HepG2 (cell line): Measurements from ENCODE around the gene CCT3. TPM values are rescaled to one million over a fixed set of nuclear protein-coding genes. Genes with fewer than 3 reads are reported as not detected.

Experiments
- ARID3A ChIP-seq: IDR thresholded peaks from 2 replicates; pipeline ENCODE4 v1.6.1; 2012; ENCODE audit warnings: low read depth, low read length, improper control_type of control experiment
- CTCF ChIP-seq: sonication (generic); formaldehyde crosslinking; IDR thresholded peaks from 2 replicates; pipeline ENCODE4 v1.5.0; 2020; ENCODE audit warnings: mild to moderate bottlenecking, missing genetic modification reagents, moderate library complexity
- EED ChIP-seq: sonication (generic); formaldehyde crosslinking; IDR thresholded peaks from 2 replicates; pipeline ENCODE4 v1.5.0; 2020; ENCODE audit warnings: mild to moderate bottlenecking, missing genetic modification reagents
- ELF3 ChIP-seq: IDR thresholded peaks from 2 replicates; pipeline ENCODE4 v1.6.1; 2016; ENCODE audit warnings: missing genetic modification reagents, missing compliant biosample characterization
- GABPB1 ChIP-seq: IDR thresholded peaks from 2 replicates; pipeline ENCODE4 v1.6.1; 2016; ENCODE audit warnings: mild to moderate bottlenecking, missing genetic modification reagents, moderate library complexity, missing compliant biosample characterization
- GFI1 ChIP-seq: sonication (generic); formaldehyde crosslinking; IDR thresholded peaks from 2 replicates; pipeline ENCODE4 v1.5.0; 2020; ENCODE audit warnings: missing genetic modification reagents, mild to moderate bottlenecking, borderline replicate concordance
- MIXL1 ChIP-seq: IDR thresholded peaks from 2 replicates; pipeline ENCODE4 v1.6.1; 2016
- NCOR1 ChIP-seq: fragments of 200-600 bp; sonication (generic); IDR thresholded peaks from 2 replicates; pipeline ENCODE4 v1.7.0; 2017; ENCODE audit warnings: antibody characterized with exemption, low read length, borderline replicate concordance
- NFYB ChIP-seq: sonication (generic); formaldehyde crosslinking; IDR thresholded peaks from 2 replicates; pipeline ENCODE4 v1.4.0; 2020; ENCODE audit warnings: missing genetic modification reagents
- POLR2AphosphoS5 ChIP-seq: IDR thresholded peaks from 2 replicates; pipeline ENCODE4 v1.6.1; 2012; ENCODE audit warnings: low read depth, low read length
- RFX5 ChIP-seq: IDR thresholded peaks from 2 replicates; pipeline ENCODE4 v1.6.1; 2011; ENCODE audit warnings: low read depth, low read length, improper control_type of control experiment
- SP5 ChIP-seq: IDR thresholded peaks from 2 replicates; pipeline ENCODE4 v1.6.1; 2016; ENCODE audit warnings: low read depth, borderline replicate concordance
- STAG1 ChIP-seq: sonication (generic); formaldehyde crosslinking; IDR thresholded peaks from 2 replicates; pipeline ENCODE4 v1.4.0; 2020; ENCODE audit warnings: missing genetic modification reagents
- TSC22D2 ChIP-seq: sonication (generic); formaldehyde crosslinking; IDR thresholded peaks from 2 replicates; pipeline ENCODE4 v1.5.1; 2020; ENCODE audit warnings: missing genetic modification reagents, mild to moderate bottlenecking, borderline replicate concordance
- ZBTB34 ChIP-seq: sonication (generic); formaldehyde crosslinking; IDR thresholded peaks from 2 replicates; pipeline ENCODE4 v1.8.0; 2022; ENCODE audit warnings: mild to moderate bottlenecking, missing genetic modification reagents
- ZBTB7A ChIP-seq: sonication (generic); formaldehyde crosslinking; IDR thresholded peaks from 2 replicates; pipeline ENCODE4 v1.8.0; 2022; ENCODE audit warnings: mild to moderate bottlenecking, missing genetic modification reagents
- ZEB1 ChIP-seq: IDR thresholded peaks from 2 replicates; pipeline ENCODE4 v1.6.1; 2012; ENCODE audit warnings: mild to moderate bottlenecking, low read depth, inconsistent platforms; ENCODE audit not compliant: insufficient replicate concordance
- ZNF205 ChIP-seq: IDR thresholded peaks from 2 replicates; pipeline ENCODE4 v1.6.1; 2018; ENCODE audit warnings: missing biosample characterization, missing genetic modification reagents
- ZNF510 ChIP-seq: sonication (generic); formaldehyde crosslinking; IDR thresholded peaks from 2 replicates; pipeline ENCODE4 v1.4.0; 2020; ENCODE audit warnings: low read depth, mild to moderate bottlenecking, missing genetic modification reagents
- polyA plus RNA-seq, 8 experiments: library from polyadenylated mRNA; depleted of rRNA in 3 of 8; stranded (reverse) in 7 of 8; unstranded in 1 of 8; fragments of >200 nt; fragmentation: Illumina TruSeq in 4 of 8; extraction: Trizol in 4 of 8; gene quantifications; 2 replicates each; pipeline versions ENCODE4 v1.2.1 to v1.2.3, GENCODE V29; 2011 to 2016; ENCODE audit warnings: low read depth in 4 of 8, missing spikeins in 1 of 8, mixed read lengths in 1 of 8; ENCODE audit not compliant: insufficient read depth in 1 of 8
- total RNA-seq, 5 experiments: library from RNA; depleted of rRNA; stranded (reverse); fragments of >200 nt; fragmentation: Illumina TruSeq; extraction: Trizol; gene quantifications; 2 replicates each; pipeline ENCODE4 v1.2.3, GENCODE V29; 2016; ENCODE audit warnings: low read depth in 1 of 5
- TF ChIP-seq, protein P1 (sequence below): sonication (generic); formaldehyde crosslinking; IDR thresholded peaks from 2 replicates; pipeline ENCODE4 v1.5.0; 2020; ENCODE audit warnings: missing genetic modification reagents
- TF ChIP-seq, protein P2 (sequence below): sonication (generic); formaldehyde crosslinking; IDR thresholded peaks from 2 replicates; pipeline ENCODE4 v1.5.1; 2020; ENCODE audit warnings: missing genetic modification reagents, mild to moderate bottlenecking, borderline replicate concordance

CCT3 gene
- total and polyA plus RNA-seq, 2 of the 13 experiments (the other 11 are each of a cell fraction or from before 2014, with no cell fraction given), result 319 to 615 TPM

DNA sequence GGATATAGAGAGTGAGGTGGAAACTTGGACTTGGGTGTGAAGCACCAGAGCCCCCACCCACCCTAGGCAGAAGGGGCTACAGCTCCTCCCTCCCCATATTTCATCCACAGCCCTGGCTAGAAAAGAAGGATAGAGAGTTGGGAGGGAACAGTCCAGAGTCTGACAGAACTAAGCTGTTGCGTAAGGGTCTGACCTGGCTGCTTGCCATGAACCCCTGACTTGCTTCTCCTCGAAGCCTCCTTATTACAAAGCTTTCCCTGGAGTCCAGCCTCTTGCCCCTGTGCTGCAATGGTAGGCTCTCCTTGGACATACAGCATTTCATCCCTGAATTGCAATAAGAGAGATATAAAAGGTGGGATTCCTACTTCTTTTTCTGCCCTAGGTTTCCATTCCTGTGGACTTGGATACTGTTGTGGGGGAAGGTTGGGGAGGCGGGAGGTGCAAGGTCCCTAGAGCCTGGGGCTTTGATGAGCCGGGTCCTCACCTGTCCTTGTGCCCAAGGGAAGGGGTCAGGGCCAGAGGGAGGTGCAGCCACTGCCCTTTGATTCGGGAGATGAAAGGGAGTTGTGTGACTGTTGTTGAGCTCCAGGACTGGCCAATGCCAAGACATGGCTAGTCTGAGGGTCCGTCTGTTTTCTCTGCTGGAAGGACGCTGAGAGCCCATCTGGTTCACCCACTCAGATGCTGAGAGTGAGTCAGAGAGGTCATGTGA lies 33.6 kb upstream of the CCT3 start (continued):
- TF ChIP-seq, protein P1, sequence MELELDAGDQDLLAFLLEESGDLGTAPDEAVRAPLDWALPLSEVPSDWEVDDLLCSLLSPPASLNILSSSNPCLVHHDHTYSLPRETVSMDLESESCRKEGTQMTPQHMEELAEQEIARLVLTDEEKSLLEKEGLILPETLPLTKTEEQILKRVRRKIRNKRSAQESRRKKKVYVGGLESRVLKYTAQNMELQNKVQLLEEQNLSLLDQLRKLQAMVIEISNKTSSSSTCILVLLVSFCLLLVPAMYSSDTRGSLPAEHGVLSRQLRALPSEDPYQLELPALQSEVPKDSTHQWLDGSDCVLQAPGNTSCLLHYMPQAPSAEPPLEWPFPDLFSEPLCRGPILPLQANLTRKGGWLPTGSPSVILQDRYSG (CRISPR knock-in tag), result no peak
- TF ChIP-seq GFI1 (CRISPR knock-in tag), result peak; percentile 74; the same call in 1 of the 2 replicates
- peak; percentile 83; the same call in 1 of the 2 replicates for TF ChIP-seq ZBTB34 (CRISPR knock-in tag)
- 0 out of 2 replicates have a peak, but pooled peaks have one; percentile 17 for TF ChIP-seq ZNF510 (CRISPR knock-in tag)
- peak; percentile 32 for TF ChIP-seq ZEB1
- peak; percentile 52; the same call in 1 of the 2 replicates for TF ChIP-seq POLR2AphosphoS5
- TF ChIP-seq ZNF205 (CRISPR knock-in tag), result peak; percentile 65; the same call in 1 of the 2 replicates
- peak; percentile 99 for TF ChIP-seq NCOR1
- peak; percentile 83 for TF ChIP-seq MIXL1 (CRISPR knock-in tag)
- peak; percentile 61 for TF ChIP-seq GABPB1 (CRISPR knock-in tag)
- peak; percentile 82 for TF ChIP-seq ZBTB7A (CRISPR knock-in tag)
- TF ChIP-seq NFYB (CRISPR knock-in tag), result peak; percentile 42; the same call in 1 of the 2 replicates
- TF ChIP-seq CTCF (CRISPR knock-in tag), result peak; percentile 25; the same call in 1 of the 2 replicates
- TF ChIP-seq, protein P2, sequence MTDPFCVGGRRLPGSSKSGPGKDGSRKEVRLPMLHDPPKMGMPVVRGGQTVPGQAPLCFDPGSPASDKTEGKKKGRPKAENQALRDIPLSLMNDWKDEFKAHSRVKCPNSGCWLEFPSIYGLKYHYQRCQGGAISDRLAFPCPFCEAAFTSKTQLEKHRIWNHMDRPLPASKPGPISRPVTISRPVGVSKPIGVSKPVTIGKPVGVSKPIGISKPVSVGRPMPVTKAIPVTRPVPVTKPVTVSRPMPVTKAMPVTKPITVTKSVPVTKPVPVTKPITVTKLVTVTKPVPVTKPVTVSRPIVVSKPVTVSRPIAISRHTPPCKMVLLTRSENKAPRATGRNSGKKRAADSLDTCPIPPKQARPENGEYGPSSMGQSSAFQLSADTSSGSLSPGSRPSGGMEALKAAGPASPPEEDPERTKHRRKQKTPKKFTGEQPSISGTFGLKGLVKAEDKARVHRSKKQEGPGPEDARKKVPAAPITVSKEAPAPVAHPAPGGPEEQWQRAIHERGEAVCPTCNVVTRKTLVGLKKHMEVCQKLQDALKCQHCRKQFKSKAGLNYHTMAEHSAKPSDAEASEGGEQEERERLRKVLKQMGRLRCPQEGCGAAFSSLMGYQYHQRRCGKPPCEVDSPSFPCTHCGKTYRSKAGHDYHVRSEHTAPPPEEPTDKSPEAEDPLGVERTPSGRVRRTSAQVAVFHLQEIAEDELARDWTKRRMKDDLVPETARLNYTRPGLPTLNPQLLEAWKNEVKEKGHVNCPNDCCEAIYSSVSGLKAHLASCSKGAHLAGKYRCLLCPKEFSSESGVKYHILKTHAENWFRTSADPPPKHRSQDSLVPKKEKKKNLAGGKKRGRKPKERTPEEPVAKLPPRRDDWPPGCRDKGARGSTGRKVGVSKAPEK (CRISPR knock-in tag), result 0 out of 2 replicates have a peak, but pooled peaks have one; percentile 23
- TF ChIP-seq STAG1, result peak; percentile 8; the same call in 1 of the 2 replicates
- TF ChIP-seq EED (CRISPR knock-in tag), result no peak
- peak; percentile 33; the same call in 1 of the 2 replicates for TF ChIP-seq RFX5
- peak; percentile 73; the same call in 1 of the 2 replicates for TF ChIP-seq TSC22D2
- TF ChIP-seq ARID3A, result no peak; the same call in none of the 2 replicates
- peak; percentile 78 for TF ChIP-seq ELF3 (CRISPR knock-in tag)
- TF ChIP-seq SP5 (CRISPR knock-in tag), result peak; percentile 100
